ENCODE results near the gene SRRM4.
"Not testable (repeated sequence)": the region's sequence is repeated elsewhere in the genome, so short reads cannot be mapped to it uniquely, and the experiment has no call there.

The SRRM4 gene

GRCh38 chr12:119072440-119072839 is 91.1 kb downstream of the SRRM4 start:
- DNase-seq, result no peak

- DNase-seq, result no peak
Measured at GRCh38 chr12:119075222-119075787, 94.0 kb downstream of the SRRM4 start.

GRCh38 chr12:119075918-119076317 is 94.6 kb downstream of the SRRM4 start:
- DNase-seq, result no peak

GRCh38 chr12:119079530-119079929 is 98.2 kb downstream of the SRRM4 start:
- no peak for DNase-seq

GRCh38 chr12:119082016-119082415 is 100.7 kb downstream of the SRRM4 start:
- no peak for DNase-seq

- DNase-seq, result peak; percentile 27
Measured at GRCh38 chr12:119082496-119082895, 101.2 kb downstream of the SRRM4 start.

- no peak for DNase-seq
Measured at GRCh38 chr12:119088685-119089379, 107.5 kb downstream of the SRRM4 start.

GRCh38 chr12:119089380-119090013 is 108.2 kb downstream of the SRRM4 start:
- no peak for DNase-seq

GRCh38 chr12:119090276-119090675 is 108.9 kb downstream of the SRRM4 start:
- DNase-seq, result no peak

GRCh38 chr12:119090865-119091264 is 109.5 kb downstream of the SRRM4 start:
- DNase-seq, result no peak

GRCh38 chr12:119096429-119097202 is 115.3 kb downstream of the SRRM4 start:
- DNase-seq, result no peak

- no peak for DNase-seq
Measured at GRCh38 chr12:119100933-119101332, 119.6 kb downstream of the SRRM4 start.

- DNase-seq, result no peak
Measured at GRCh38 chr12:119102274-119102673, 120.9 kb downstream of the SRRM4 start.

GRCh38 chr12:119102714-119103113 is 121.4 kb downstream of the SRRM4 start:
- DNase-seq, result no peak

GRCh38 chr12:119104969-119105368 is 123.6 kb downstream of the SRRM4 start:
- not testable (repeated sequence) for DNase-seq

- peak; percentile 52 for DNase-seq
Measured at GRCh38 chr12:119113496-119113986, 132.2 kb downstream of the SRRM4 start.

GRCh38 chr12:119114294-119114693 is 133.0 kb downstream of the SRRM4 start:
- no peak for DNase-seq

GRCh38 chr12:119115296-119115905 is 134.1 kb downstream of the SRRM4 start:
- peak; percentile 59 for DNase-seq

- DNase-seq, result no peak
Measured at GRCh38 chr12:119117936-119118335, 136.6 kb downstream of the SRRM4 start.

GRCh38 chr12:119118625-119119024 is 137.3 kb downstream of the SRRM4 start:
- no peak for DNase-seq

- DNase-seq, result no peak
Measured at GRCh38 chr12:119122047-119122446, 140.7 kb downstream of the SRRM4 start.

- no peak for DNase-seq
Measured at GRCh38 chr12:119122751-119123150, 141.4 kb downstream of the SRRM4 start.

- DNase-seq, result no peak
Measured at GRCh38 chr12:119128527-119128926, 147.2 kb downstream of the SRRM4 start.
